ENCODE data around the gene GRAMD2B.

The GRAMD2B gene

DNA sequence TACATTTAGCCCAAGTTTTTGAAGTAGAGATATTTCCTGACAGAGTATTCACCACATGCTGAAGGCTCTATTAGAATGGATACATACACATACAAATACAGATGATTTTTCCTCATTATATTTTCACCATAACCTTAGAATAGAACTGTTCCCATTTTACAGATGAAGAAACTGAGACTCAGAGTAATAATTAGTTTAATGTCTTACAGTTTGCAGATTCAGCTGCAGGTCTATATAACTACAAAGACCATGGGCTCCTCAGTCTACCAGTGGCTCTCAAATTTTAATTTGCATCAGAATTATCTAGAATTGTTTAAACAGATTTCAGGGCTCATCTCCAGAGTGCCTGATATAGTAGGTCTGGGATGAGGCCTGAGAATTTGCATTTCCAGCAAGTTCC, 64.4 kb downstream of the GRAMD2B start:
- TF ChIP-seq, protein P1, sequence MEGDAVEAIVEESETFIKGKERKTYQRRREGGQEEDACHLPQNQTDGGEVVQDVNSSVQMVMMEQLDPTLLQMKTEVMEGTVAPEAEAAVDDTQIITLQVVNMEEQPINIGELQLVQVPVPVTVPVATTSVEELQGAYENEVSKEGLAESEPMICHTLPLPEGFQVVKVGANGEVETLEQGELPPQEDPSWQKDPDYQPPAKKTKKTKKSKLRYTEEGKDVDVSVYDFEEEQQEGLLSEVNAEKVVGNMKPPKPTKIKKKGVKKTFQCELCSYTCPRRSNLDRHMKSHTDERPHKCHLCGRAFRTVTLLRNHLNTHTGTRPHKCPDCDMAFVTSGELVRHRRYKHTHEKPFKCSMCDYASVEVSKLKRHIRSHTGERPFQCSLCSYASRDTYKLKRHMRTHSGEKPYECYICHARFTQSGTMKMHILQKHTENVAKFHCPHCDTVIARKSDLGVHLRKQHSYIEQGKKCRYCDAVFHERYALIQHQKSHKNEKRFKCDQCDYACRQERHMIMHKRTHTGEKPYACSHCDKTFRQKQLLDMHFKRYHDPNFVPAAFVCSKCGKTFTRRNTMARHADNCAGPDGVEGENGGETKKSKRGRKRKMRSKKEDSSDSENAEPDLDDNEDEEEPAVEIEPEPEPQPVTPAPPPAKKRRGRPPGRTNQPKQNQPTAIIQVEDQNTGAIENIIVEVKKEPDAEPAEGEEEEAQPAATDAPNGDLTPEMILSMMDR (conservative IDR thresholded peaks at IDR 0.05; ENCODE audit: low read length): no peak
- no peak overlapping the region for H3K4me3 ChIP-seq (ENCODE audit: low read length)
- DNase-seq (ENCODE audit: low read depth): no peak

DNA sequence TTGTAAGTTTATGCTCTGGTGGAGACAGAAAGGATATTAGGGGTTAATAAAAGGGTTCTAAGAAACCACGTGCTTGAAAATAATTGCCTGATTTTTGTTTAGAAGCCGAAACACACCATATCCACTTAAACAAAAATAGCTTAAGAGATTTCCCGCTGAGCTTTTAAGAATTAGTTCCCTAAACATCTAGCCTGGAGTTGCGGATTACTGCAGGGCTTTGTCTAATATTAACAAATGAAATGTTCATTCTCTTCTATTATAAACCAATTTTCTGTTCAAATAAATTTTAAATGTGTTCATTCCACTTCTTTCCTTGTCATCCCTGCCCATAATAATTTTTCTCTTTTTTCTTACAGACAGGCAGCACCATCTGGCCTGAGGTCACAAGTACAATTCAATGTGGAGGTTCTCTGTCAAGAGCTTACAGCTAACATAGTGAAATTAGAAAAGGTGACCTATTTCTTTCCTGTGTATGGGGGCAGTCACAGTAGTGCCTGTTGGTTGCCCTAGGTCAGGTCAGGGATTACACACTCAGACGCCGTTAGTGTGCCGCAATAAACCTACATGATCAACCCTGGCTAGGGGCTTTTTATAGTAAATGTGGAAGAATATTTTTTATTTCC, 65.3 kb downstream of the GRAMD2B start:
- no peak for DNase-seq (ENCODE audit: low read depth)
- TF ChIP-seq, protein P1 (conservative IDR thresholded peaks at IDR 0.05; ENCODE audit: low read length): no peak
- no peak overlapping the region for H3K4me3 ChIP-seq (ENCODE audit: low read length)

DNA sequence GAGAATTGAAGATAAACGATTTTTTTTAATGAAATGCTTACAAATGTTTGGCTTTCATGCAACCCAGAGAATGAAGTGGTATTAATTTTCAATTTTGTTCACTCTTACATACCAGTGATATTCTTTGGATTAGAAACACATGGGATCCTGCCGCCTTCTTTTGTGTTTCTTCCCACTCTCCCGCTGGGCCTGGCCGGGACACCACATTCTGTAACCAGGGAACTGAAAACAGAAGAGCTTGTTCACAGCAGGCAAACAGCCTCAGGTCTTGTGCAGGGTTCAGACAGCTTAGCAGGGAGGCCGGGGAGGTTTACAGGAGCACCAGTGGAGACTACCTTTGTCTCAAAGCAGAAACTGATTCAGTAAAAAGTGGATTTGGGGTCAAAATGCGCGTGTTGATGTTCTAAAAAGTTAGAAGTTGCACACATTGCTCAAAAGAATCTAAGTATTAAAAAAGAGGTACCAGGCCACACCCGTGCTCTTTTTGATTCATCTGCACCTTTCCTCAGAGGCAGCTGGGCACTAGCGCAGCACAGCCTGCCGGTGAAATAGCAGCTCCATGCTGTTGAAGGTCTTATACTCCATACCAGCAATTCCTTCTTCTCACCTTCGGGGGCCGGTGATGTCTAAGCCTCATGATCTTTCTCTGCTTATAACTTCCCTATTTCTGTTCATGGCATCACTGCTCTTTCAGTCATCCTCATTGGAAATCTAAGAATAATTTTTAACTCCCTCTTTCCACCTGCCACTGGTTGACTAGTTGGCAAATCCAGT, 67.1 kb downstream of the GRAMD2B start:
- H3K4me3 ChIP-seq (ENCODE audit: low read length): no peak overlapping the region
- TF ChIP-seq, protein P1 (conservative IDR thresholded peaks at IDR 0.05; ENCODE audit: low read length): peak; percentile 37
- DNase-seq (ENCODE audit: low read depth): peak; percentile 90

DNA sequence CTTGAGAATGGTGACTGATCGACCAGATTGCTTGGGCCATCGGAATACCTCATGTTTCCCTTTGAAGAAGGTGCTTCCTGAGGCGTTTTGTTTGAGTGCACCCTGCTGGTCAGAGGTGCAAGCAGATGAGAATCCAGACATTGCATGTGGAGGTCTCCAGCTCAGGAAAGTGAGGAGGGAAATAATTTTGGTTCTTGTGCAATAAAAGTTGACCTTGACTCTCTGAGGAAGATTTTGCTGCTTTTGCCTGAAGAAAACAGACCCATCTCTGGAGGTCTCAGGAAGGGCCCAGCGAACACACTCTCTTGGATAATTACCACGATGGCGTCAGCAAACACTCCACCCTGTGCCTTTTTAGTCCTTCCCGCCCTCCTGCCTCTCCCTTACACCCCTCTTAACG, 69.7 kb downstream of the GRAMD2B start:
- no peak overlapping the region for H3K4me3 ChIP-seq (ENCODE audit: low read length)
- TF ChIP-seq, protein P1 (conservative IDR thresholded peaks at IDR 0.05; ENCODE audit: low read length): no peak
- no peak for DNase-seq (ENCODE audit: low read depth)

DNA sequence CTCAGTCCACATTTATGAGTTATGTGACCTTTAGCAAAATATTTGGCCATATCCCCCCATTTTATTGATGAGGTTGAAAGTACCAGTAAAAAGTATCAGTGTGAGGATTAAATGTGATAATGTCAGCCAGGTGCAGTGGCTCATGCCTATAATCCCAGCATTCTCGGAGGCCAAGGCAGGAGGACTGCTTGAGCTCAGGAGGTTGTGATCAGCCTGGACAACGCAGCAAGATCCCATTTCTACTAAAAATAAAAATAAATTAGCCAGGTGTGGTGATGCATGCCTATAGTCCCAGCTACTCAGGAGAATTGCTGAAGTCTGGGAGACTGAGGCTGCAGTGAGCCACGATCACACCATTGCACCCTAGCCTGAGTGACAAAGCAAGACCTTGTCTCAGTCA, 71.2 kb downstream of the GRAMD2B start:
- TF ChIP-seq, protein P1 (conservative IDR thresholded peaks at IDR 0.05; ENCODE audit: low read length): no peak
- no peak for DNase-seq (ENCODE audit: low read depth)
- H3K4me3 ChIP-seq (ENCODE audit: low read length): no peak overlapping the region

DNA sequence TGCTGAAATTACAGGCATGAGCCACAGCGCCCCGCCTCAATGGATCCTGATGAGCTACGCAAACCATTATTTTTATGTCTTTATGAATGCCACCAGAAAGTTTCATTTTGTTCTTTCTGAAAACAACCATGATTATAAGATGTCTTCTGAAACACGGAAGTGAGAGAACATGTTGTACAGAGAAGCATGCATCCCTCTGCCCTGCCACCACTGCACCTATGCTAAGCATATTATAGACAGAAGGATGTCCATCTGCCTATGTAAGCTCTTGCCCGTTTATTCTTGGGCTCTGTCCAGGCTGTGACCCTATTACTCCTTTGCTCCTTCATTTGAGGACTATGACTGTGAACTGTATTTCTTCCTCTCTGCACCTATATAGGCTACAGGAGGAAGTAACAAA, 74.3 kb downstream of the GRAMD2B start:
- TF ChIP-seq, protein P1 (conservative IDR thresholded peaks at IDR 0.05; ENCODE audit: low read length): no peak
- no peak for DNase-seq (ENCODE audit: low read depth)
- H3K4me3 ChIP-seq (ENCODE audit: low read length): no peak overlapping the region

DNA sequence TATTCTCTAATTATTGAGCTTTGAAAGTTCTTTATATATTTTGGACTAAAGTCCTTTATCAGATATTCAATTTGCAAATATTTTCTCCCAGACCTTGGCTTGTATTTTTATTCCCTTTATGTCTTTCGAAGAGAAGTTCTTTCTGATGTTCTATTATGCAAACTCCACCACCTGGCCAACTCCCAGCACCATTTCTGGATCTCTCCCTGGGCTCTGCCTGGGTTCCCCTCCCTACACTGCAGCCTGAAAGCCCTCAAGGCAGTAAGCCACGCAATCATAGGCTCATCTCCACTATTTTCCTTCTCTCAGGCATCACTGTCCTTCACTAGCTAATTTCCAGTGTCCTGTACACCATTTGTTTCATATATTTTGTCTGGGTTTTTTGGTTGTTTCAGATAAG, 76.1 kb downstream of the GRAMD2B start:
- H3K4me3 ChIP-seq (ENCODE audit: low read length): no peak overlapping the region
- no peak for DNase-seq (ENCODE audit: low read depth)
- TF ChIP-seq, protein P1 (conservative IDR thresholded peaks at IDR 0.05; ENCODE audit: low read length): no peak
